ENCODE results near the gene GALK2. TPM values are rescaled to one million over a fixed set of nuclear protein-coding genes. Genes with fewer than 3 reads are reported as not detected.
A peak's percentile ranks its signal among the peaks of the same experiment; 100 is the strongest.

Gene GALK2
- total RNA-seq, 1 donor: 44.2 TPM

DNA sequence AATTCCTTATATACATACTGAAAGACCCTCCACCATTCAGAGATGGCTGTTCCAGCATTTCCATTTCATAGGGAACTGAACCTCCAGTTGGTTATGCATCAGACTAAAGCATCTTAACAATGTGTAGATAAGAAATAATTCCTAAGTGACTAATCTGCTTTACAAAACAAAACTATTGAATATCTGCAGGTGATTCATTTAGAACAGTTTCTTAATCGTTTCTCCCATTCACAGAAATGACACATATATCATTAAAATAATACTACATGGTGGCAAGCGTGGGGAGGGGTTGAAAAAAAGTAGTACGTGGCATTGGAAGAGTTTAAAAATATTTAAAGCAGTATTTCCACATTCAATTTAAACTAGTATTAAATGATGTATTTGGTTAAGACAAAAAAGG is 34.1 kb upstream of the GALK2 start:
- H3K27me3 ChIP-seq (ENCODE audit: insufficient read depth, low read length): no peaks in the 10 kb centered on the region
- H3K4me1 ChIP-seq (ENCODE audit: insufficient read depth, low read length): peaks cover 46% of the 10 kb centered on the region
- H3K4me2 ChIP-seq (ENCODE audit: insufficient read depth, low read length): peak overlapping the region; percentile 60
- DNase-seq (ENCODE audit: insufficient read length, low spot score, missing footprints): peak; percentile 52
- H3K36me3 ChIP-seq (ENCODE audit: insufficient read depth, low read length): peaks cover 64% of the 10 kb centered on the region
- H3K79me2 ChIP-seq (ENCODE audit: insufficient read depth, low read length): peaks cover 21% of the 10 kb centered on the region
- H3K4me3 ChIP-seq (ENCODE audit: insufficient read depth, low read length): no peak overlapping the region
- no peaks in the 10 kb centered on the region for H4K20me1 ChIP-seq (ENCODE audit: insufficient read depth, low read length)
- peak overlapping the region; percentile 93 for H3K27ac ChIP-seq (ENCODE audit: low read depth, low read length)
- H3K9me3 ChIP-seq (ENCODE audit: low read depth, low read length): no peaks in the 10 kb centered on the region
- TF ChIP-seq, protein P1, sequence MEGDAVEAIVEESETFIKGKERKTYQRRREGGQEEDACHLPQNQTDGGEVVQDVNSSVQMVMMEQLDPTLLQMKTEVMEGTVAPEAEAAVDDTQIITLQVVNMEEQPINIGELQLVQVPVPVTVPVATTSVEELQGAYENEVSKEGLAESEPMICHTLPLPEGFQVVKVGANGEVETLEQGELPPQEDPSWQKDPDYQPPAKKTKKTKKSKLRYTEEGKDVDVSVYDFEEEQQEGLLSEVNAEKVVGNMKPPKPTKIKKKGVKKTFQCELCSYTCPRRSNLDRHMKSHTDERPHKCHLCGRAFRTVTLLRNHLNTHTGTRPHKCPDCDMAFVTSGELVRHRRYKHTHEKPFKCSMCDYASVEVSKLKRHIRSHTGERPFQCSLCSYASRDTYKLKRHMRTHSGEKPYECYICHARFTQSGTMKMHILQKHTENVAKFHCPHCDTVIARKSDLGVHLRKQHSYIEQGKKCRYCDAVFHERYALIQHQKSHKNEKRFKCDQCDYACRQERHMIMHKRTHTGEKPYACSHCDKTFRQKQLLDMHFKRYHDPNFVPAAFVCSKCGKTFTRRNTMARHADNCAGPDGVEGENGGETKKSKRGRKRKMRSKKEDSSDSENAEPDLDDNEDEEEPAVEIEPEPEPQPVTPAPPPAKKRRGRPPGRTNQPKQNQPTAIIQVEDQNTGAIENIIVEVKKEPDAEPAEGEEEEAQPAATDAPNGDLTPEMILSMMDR (IDR thresholded peaks at IDR 0.05; ENCODE audit: extremely low read depth, low read depth, low read length): no peak
- no peak overlapping the region for H2AFZ ChIP-seq (ENCODE audit: low read length)

DNA sequence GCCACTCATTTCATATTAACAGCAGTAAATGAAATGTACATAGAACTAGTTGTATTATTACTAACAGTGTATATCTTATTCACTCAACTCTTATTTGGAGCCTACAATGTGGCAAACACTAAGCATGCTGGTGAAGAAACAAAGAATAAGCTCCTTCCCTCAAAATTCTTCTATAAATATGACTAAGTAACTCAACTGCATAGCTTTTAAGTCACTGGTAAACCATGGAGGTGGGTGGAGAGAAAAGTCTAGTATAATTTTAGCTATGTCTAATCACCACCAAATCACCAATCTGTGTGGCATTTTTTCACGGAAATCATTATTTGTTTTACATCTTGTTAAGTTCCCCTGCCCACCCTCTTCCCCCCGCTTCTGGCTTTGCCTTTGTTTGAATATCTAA is 32.2 kb upstream of the GALK2 start:
- TF ChIP-seq, protein P1 (IDR thresholded peaks at IDR 0.05; ENCODE audit: extremely low read depth, low read depth, low read length): no peak
- peak overlapping the region; percentile 22 for H3K4me3 ChIP-seq (ENCODE audit: insufficient read depth, low read length)
- H2AFZ ChIP-seq (ENCODE audit: low read length): no peak overlapping the region
- DNase-seq (ENCODE audit: insufficient read length, low spot score, missing footprints): peak; percentile 41
- H3K27ac ChIP-seq (ENCODE audit: low read depth, low read length): peak overlapping the region; percentile 74
- H4K20me1 ChIP-seq (ENCODE audit: insufficient read depth, low read length): peaks cover under 1% of the 10 kb centered on the region
- peaks cover 46% of the 10 kb centered on the region for H3K4me1 ChIP-seq (ENCODE audit: insufficient read depth, low read length)
- peaks cover 37% of the 10 kb centered on the region for H3K79me2 ChIP-seq (ENCODE audit: insufficient read depth, low read length)
- peak overlapping the region; percentile 64 for H3K4me2 ChIP-seq (ENCODE audit: insufficient read depth, low read length)
- H3K36me3 ChIP-seq (ENCODE audit: insufficient read depth, low read length): peaks cover 63% of the 10 kb centered on the region
- H3K27me3 ChIP-seq (ENCODE audit: insufficient read depth, low read length): no peaks in the 10 kb centered on the region
- no peaks in the 10 kb centered on the region for H3K9me3 ChIP-seq (ENCODE audit: low read depth, low read length)

DNA sequence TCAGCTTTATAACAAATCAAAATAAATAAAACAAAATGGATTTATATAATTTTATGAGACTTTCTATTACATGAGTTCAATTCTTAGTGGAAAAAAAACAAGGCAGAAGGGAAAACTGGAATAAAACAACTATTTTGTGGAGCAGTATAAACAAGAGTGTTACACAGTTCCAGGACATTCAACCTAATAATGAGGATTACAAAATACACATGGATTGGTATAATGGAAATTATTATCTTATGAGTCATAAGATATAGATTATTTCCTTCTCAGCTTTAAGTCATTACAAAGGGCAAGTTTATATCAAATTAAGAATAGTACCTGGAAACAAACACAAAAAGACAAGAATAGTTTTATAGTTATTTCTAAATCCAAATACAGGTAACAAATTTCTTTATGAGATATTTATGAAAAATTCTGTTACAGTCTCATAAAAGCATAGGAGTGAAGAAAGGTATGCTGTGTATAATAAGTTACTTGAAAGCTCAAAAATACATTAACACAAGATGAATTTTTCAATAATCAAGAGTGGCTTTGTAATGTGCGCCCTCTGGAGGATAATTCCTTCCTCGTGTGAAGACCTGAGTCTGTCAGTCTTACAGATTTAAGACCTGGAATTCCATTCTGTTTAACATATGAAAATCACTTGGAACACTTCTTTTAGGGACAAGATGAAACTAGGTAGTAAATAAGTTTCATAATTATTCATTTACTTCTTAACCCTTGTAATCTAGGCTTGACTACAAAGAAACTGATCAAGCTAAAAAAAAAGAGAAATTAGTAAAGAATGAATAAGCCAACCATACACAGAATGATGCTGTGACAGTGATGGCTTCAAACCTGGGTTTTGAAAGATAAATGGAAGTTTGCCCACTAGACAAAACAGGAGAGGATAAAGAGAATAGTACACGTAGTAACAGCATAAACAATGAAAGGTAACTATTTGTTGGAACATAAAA is 24.1 kb upstream of the GALK2 start:
- Histone ChIP-seq H3K27ac (ENCODE audit: low read depth, low read length) (peak overlapping the region; percentile 18), H3K4me1 (ENCODE audit: insufficient read depth, low read length) (peaks cover 16% of the 10 kb centered on the region), H3K36me3 (ENCODE audit: insufficient read depth, low read length) (peaks cover 38% of the 10 kb centered on the region), H3K4me2 (ENCODE audit: insufficient read depth, low read length) (no peak overlapping the region), H3K79me2 (ENCODE audit: insufficient read depth, low read length) (peaks cover 97% of the 10 kb centered on the region), H4K20me1 (ENCODE audit: insufficient read depth, low read length) (peaks cover 42% of the 10 kb centered on the region), H3K4me3 (ENCODE audit: insufficient read depth, low read length) (no peak overlapping the region), H3K27me3 (ENCODE audit: insufficient read depth, low read length) (no peaks in the 10 kb centered on the region), H2AFZ (ENCODE audit: low read length) (no peak overlapping the region), H3K9me3 (ENCODE audit: low read depth, low read length) (no peaks in the 10 kb centered on the region)
- TF ChIP-seq, protein P1 (IDR thresholded peaks at IDR 0.05; ENCODE audit: extremely low read depth, low read depth, low read length): peak; percentile 69
- DNase-seq (ENCODE audit: insufficient read length, low spot score, missing footprints): no peak

DNA sequence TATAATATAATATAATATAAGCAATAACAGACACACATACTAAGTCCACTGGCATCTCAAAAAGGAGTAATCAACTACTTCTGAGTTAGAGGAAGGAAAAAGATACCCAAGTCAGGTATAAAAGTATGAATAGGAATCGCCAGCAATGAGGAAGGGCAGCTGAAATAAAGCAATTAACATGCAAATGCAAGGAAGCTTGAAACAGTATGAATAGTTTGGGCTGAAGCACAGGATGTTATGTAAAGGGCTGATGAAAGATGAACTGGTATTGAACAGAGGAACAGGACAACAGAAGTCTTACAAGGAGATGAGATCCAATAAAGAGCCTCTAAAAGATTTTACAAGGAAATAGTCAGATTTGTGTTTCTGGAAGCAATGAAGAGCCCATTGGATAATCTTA is 21.7 kb upstream of the GALK2 start:
- Histone ChIP-seq H4K20me1 (ENCODE audit: insufficient read depth, low read length) (peaks cover 44% of the 10 kb centered on the region), H3K4me1 (ENCODE audit: insufficient read depth, low read length) (peaks cover 16% of the 10 kb centered on the region)

More for the DNA sequence above, 21.7 kb upstream of the GALK2 start:
- TF ChIP-seq, protein P1 (IDR thresholded peaks at IDR 0.05; ENCODE audit: extremely low read depth, low read depth, low read length): no peak
- DNase-seq (ENCODE audit: insufficient read length, low spot score, missing footprints): no peak
- H3K4me2 ChIP-seq (ENCODE audit: insufficient read depth, low read length): no peak overlapping the region
- H3K36me3 ChIP-seq (ENCODE audit: insufficient read depth, low read length): peaks cover 15% of the 10 kb centered on the region
- no peak overlapping the region for H2AFZ ChIP-seq (ENCODE audit: low read length)
- peaks cover 97% of the 10 kb centered on the region for H3K79me2 ChIP-seq (ENCODE audit: insufficient read depth, low read length)
- no peaks in the 10 kb centered on the region for H3K9me3 ChIP-seq (ENCODE audit: low read depth, low read length)
- H3K27me3 ChIP-seq (ENCODE audit: insufficient read depth, low read length): no peaks in the 10 kb centered on the region
- no peak overlapping the region for H3K4me3 ChIP-seq (ENCODE audit: insufficient read depth, low read length)
- H3K27ac ChIP-seq (ENCODE audit: low read depth, low read length): no peak overlapping the region
